CD4-positive, alpha-beta T cell (primary cell): Measurements from ENCODE around the gene DPH5. TPM values are rescaled to one million over a fixed set of nuclear protein-coding genes. Genes with fewer than 3 reads are reported as not detected.
A peak's percentile ranks its signal among the peaks of the same experiment; 100 is the strongest.

Experiments
- ATAC-seq: fragments of 200-7000 bp; cut with Tn5 transposase; one replicate; pipeline ENCODE4 v1.10.0; 2022; ENCODE audit warnings: mild to moderate bottlenecking; ENCODE audit not compliant: poor library complexity
- CTCF ChIA-PET: fragments of 350-600 bp; sonication (Branson Sonifier 250); formaldehyde crosslinking; loops from one replicate; lab custom pipeline; 2021; ENCODE audit warnings: antibody characterized with exemption, inconsistent platforms; lab: Charles Lee
- POLR2A ChIA-PET: fragments of 350-600 bp; sonication (Branson Sonifier 250); formaldehyde crosslinking; loops from one replicate; lab custom pipeline; 2021; ENCODE audit warnings: antibody characterized with exemption, inconsistent platforms; lab: Charles Lee
- DNase-seq, 14 experiments: peaks; one replicate each; pipeline ENCODE4 v3.0.0-alpha.2; 2013 to 2020; ENCODE audit warnings: mixed read lengths in 2 of 14
- H3K27ac ChIP-seq, 2 donors: one replicate each; pipeline versions ENCODE4 v1.5.1 to v1.7.0; 2013; ENCODE audit warnings: low read length in 2 of 2, low read depth in 1 of 2, mild to moderate bottlenecking in 1 of 2
- H3K27me3 ChIP-seq, 2 experiments: 1 replicate in 1 of 2; 2 replicates in 1 of 2; pipeline versions ENCODE4 v1.6.1 to v1.7.0; 2013; ENCODE audit warnings: low read length in 2 of 2, control low read depth in 1 of 2, mild to moderate bottlenecking in 1 of 2, moderate library complexity in 1 of 2; ENCODE audit not compliant: insufficient read depth in 2 of 2, control insufficient read depth in 1 of 2
- H3K36me3 ChIP-seq: one replicate; pipeline ENCODE4 v1.6.1; 2013; ENCODE audit warnings: low read length, control low read depth; ENCODE audit not compliant: insufficient read depth
- H3K4me1 ChIP-seq: one replicate; pipeline ENCODE4 v1.6.1; 2013; ENCODE audit warnings: low read length, control low read depth; ENCODE audit not compliant: insufficient read depth
- H3K4me3 ChIP-seq: one replicate; pipeline ENCODE4 v1.5.1; 2013; ENCODE audit warnings: mild to moderate bottlenecking, low read length, moderate library complexity
- H3K9me3 ChIP-seq, 2 experiments: 1 replicate in 1 of 2; 2 replicates in 1 of 2; pipeline versions ENCODE4 v1.6.1 to v1.7.0; 2013; ENCODE audit warnings: low read length in 2 of 2, mild to moderate bottlenecking in 2 of 2, control low read depth in 1 of 2, moderate library complexity in 1 of 2; ENCODE audit not compliant: control insufficient read depth in 1 of 2, insufficient read depth in 1 of 2
- H3K27ac Mint-ChIP-seq: one replicate; pipeline ENCODE4 v1.8.0; 2020; ENCODE audit warnings: mixed read lengths
- H3K27me3 Mint-ChIP-seq: one replicate; pipeline ENCODE4 v1.8.0; 2021; ENCODE audit warnings: mixed read lengths
- H3K36me3 Mint-ChIP-seq: one replicate; pipeline ENCODE4 v1.8.0; 2021; ENCODE audit warnings: low read depth, mixed read lengths
- H3K4me1 Mint-ChIP-seq: one replicate; pipeline ENCODE4 v1.8.0; 2021; ENCODE audit warnings: low read depth, mixed read lengths
- H3K4me3 Mint-ChIP-seq: one replicate; pipeline ENCODE4 v1.8.0; 2020; ENCODE audit warnings: mild to moderate bottlenecking, mixed read lengths
- H3K9me3 Mint-ChIP-seq: one replicate; pipeline ENCODE4 v1.8.0; 2020; ENCODE audit warnings: mixed read lengths
- intact Hi-C, 2 experiments: fragments of 100-400 bp; cut with DNase I in 1 of 2; cut with micrococcal nuclease in 1 of 2; formaldehyde crosslinking; loops; one replicate each; pipeline versions ENCODE4 v1.15.1 to v1.9.0; 2023 to 2025; cut with DNase I, micrococcal nuclease
- total RNA-seq, 174 experiments: library from RNA in 2 of 174; stranded (reverse) in 2 of 174; gene quantifications; one replicate each; pipeline ENCODE4 v1.2.3 and lab custom pipeline; 2021 to 2026
- TF ChIP-seq, protein P1 (sequence below): fragments of 200-600 bp; IDR thresholded peaks from one replicate; pipeline ENCODE4 v1.8.0; 2022; ENCODE audit warnings: antibody characterized with exemption, mild to moderate bottlenecking

The DPH5 gene
- total RNA-seq, 2 experiments from 2014 or later = 31.3 to 35.4 TPM

- POLR2A ChIA-PET = interaction anchor here (0.9 to 1.2 kb wide), 2 partner anchors 8 to 10 kb away, joined by 4 to 6 read pairs; no protein-coding TSS in a partner anchor
- H3K9me3 ChIP-seq = no peaks in the 10 kb centered on the region
- no peak overlapping the region for H3K27ac ChIP-seq
- peaks cover 8% of the 10 kb centered on the region for H3K36me3 ChIP-seq
- TF ChIP-seq, protein P1, sequence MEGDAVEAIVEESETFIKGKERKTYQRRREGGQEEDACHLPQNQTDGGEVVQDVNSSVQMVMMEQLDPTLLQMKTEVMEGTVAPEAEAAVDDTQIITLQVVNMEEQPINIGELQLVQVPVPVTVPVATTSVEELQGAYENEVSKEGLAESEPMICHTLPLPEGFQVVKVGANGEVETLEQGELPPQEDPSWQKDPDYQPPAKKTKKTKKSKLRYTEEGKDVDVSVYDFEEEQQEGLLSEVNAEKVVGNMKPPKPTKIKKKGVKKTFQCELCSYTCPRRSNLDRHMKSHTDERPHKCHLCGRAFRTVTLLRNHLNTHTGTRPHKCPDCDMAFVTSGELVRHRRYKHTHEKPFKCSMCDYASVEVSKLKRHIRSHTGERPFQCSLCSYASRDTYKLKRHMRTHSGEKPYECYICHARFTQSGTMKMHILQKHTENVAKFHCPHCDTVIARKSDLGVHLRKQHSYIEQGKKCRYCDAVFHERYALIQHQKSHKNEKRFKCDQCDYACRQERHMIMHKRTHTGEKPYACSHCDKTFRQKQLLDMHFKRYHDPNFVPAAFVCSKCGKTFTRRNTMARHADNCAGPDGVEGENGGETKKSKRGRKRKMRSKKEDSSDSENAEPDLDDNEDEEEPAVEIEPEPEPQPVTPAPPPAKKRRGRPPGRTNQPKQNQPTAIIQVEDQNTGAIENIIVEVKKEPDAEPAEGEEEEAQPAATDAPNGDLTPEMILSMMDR = no peak
- H3K4me3 ChIP-seq = no peak overlapping the region
- peaks cover 17% of the 10 kb centered on the region for H3K4me1 ChIP-seq
- intact Hi-C loops = loop anchor here in 1 of 2 experiments (5.0 kb wide), 1 partner anchor 79 kb away; no protein-coding TSS in a partner anchor
- H3K27me3 Mint-ChIP-seq = no peaks in the 10 kb centered on the region
- H3K36me3 Mint-ChIP-seq = peaks cover 54% of the 10 kb centered on the region
- H3K27me3 ChIP-seq = no peaks in the 10 kb centered on the region
- DNase-seq (peak in 4 of 14 experiments; percentile 6 to 68 (median 52)), ATAC-seq (peak; percentile 40)
- CTCF ChIA-PET = interaction anchor here (1.2 to 2.6 kb wide), 2 partner anchors 15 to 282 kb away, joined by 4 to 6 read pairs; no protein-coding TSS in a partner anchor
- no peak overlapping the region for H3K4me3 Mint-ChIP-seq
- H3K9me3 Mint-ChIP-seq = no peaks in the 10 kb centered on the region
- H3K4me1 Mint-ChIP-seq = peaks cover 87% of the 10 kb centered on the region
- H3K27ac Mint-ChIP-seq = peak overlapping the region; percentile 57
Observed at GRCh38 chr1:101005871-101006270, 19.7 kb downstream of the DPH5 start.

- peak; percentile 55 for ATAC-seq
Observed at GRCh38 chr1:101005183-101005582, 20.4 kb downstream of the DPH5 start.

GRCh38 chr1:101004670-101005069, 20.9 kb downstream of the DPH5 start:
- ChIA-PET CTCF (interaction anchor here (1.2 to 2.6 kb wide), 3 partner anchors 9 to 284 kb away, joined by 3 to 6 read pairs (median 4); no protein-coding TSS in a partner anchor), POLR2A (interaction anchor here (0.6 to 1.2 kb wide), 5 partner anchors 9 to 251 kb away, joined by 3 to 6 read pairs (median 3); no protein-coding TSS in a partner anchor)
- Histone ChIP-seq H3K4me1 (peaks cover 17% of the 10 kb centered on the region), H3K9me3 (no peaks in the 10 kb centered on the region), H3K27me3 (no peaks in the 10 kb centered on the region), H3K27ac (no peak overlapping the region), H3K36me3 (peaks cover 5% of the 10 kb centered on the region), H3K4me3 (no peak overlapping the region)
- no peaks in the 10 kb centered on the region for H3K27me3 Mint-ChIP-seq
- ATAC-seq (no peak), DNase-seq (no peak)
- H3K4me1 Mint-ChIP-seq = peaks cover 84% of the 10 kb centered on the region
- H3K4me3 Mint-ChIP-seq = no peak overlapping the region
- H3K27ac Mint-ChIP-seq = peak overlapping the region; percentile 57
- TF ChIP-seq, protein P1 = no peak
- intact Hi-C loops = loop anchor here in 1 of 2 experiments (5.0 kb wide), 1 partner anchor 77 kb away; no protein-coding TSS in a partner anchor
- no peaks in the 10 kb centered on the region for H3K9me3 Mint-ChIP-seq
- H3K36me3 Mint-ChIP-seq = peaks cover 53% of the 10 kb centered on the region

More at GRCh38 chr1:101005183-101005582, 20.4 kb downstream of the DPH5 start:
- Mint-ChIP-seq H3K4me1 (peaks cover 87% of the 10 kb centered on the region), H3K27ac (peak overlapping the region; percentile 57), H3K4me3 (peak overlapping the region; percentile 38), H3K36me3 (peaks cover 55% of the 10 kb centered on the region), H3K27me3 (no peaks in the 10 kb centered on the region), H3K9me3 (no peaks in the 10 kb centered on the region)
- ChIA-PET CTCF (interaction anchor here (1.2 to 2.6 kb wide), 3 partner anchors 10 to 283 kb away, joined by 3 to 6 read pairs (median 4); no protein-coding TSS in a partner anchor), POLR2A (interaction anchor here (0.6 to 1.2 kb wide), 4 partner anchors 8 to 251 kb away, joined by 3 to 6 read pairs (median 4); no protein-coding TSS in a partner anchor)
- Histone ChIP-seq H3K36me3 (peaks cover 9% of the 10 kb centered on the region), H3K4me1 (peaks cover 17% of the 10 kb centered on the region), H3K27me3 (no peaks in the 10 kb centered on the region), H3K27ac (no peak overlapping the region), H3K9me3 (no peaks in the 10 kb centered on the region), H3K4me3 (no peak overlapping the region)
- intact Hi-C loops = loop anchor here in 1 of 2 experiments (5.0 kb wide), 1 partner anchor 78 kb away; no protein-coding TSS in a partner anchor
- DNase-seq = peak in 3 of 14 experiments; percentile 26 to 46 (median 34)
- TF ChIP-seq, protein P1 = no peak
